Brain microvascular endothelial cell (primary cell): Measurements from ENCODE around the gene LAP3.

Experiments used
- DNase-seq: peaks from one replicate; pipeline ENCODE4 v3.0.0-alpha.2; 2020
- H3K27ac ChIP-seq: fragments of 250-450 bp; sonication (Bioruptor Pico); 2 replicates; pipeline ENCODE4 v1.5.1; 2020; ENCODE audit warnings: mild to moderate bottlenecking, moderate library complexity
- H3K27me3 ChIP-seq: fragments of 250-450 bp; sonication (Bioruptor Pico); replicated peaks from 2 replicates; pipeline ENCODE4 v1.5.1; 2020; ENCODE audit warnings: mild to moderate bottlenecking
- H3K36me3 ChIP-seq: fragments of 250-450 bp; sonication (Bioruptor Pico); replicated peaks from 2 replicates; pipeline ENCODE4 v1.5.1; 2020; ENCODE audit warnings: mild to moderate bottlenecking
- H3K4me3 ChIP-seq: 2 replicates; pipeline ENCODE4 v1.5.1; 2011; ENCODE audit warnings: low read depth, mild to moderate bottlenecking, control low read depth, low read length, moderate library complexity
- in situ Hi-C: cut with HindIII; loops from 2 replicates; pipeline ENCODE4 v1.10.0; 2017; ENCODE audit warnings: low sequenced_read_pairs, low pct_ligation_motif_present
- TF ChIP-seq, protein P1 (sequence below): IDR thresholded peaks from 2 replicates; pipeline ENCODE4 v1.5.1; 2011; ENCODE audit warnings: low read depth, mild to moderate bottlenecking, moderate library complexity, low read length, control low read depth, inconsistent platforms; ENCODE audit errors: missing control alignments

The LAP3 gene

DNA sequence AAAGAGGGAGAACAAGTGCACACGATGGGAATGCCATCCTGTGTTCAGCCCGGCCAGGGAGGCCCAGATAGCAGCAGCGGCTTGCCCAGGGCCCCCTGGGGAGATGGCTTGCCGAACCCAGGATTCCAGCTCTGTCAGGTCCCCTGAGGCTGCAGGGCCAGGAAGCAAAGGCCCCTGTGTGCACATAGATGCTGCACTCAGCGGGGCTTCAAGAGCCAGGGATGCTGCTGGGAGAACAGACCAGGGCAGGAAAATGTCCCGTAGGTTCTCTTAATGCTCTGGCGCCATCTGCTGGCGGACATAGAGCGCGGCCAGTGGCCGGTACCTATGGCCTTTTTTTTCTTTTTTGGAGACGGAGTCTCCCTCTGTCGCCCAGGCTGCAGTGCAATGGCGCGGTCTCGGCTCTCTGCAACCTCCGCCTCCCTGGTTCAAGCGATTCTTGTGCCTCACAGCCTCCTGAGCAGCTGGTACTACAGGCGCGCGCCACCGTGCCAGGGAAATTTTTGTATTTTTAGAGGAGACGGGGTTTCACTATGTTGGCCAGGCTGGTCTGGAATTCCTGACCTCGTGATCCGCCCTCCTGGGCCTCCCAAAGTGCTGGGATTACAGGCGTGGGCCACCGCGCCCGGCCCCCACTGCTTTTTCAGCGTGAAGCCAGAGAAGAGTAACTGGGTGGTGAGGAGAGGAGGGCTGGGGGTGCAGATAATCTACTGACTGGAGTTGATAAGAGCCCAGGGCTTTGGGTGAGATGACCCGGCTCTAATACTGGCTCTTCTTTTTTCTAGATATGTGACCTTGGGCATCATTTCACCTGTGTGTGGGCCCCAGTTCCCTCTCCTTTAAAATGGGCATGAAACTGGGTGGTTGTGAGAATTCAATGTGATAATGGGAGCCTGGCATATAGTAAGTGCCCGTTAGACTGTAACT lies 60.0 kb downstream of the LAP3 start:
- Histone ChIP-seq H3K4me3 (no peak overlapping the region), H3K27ac (no peak overlapping the region), H3K27me3 (no peaks in the 10 kb centered on the region), H3K36me3 (peaks cover 23% of the 10 kb centered on the region)
- peak; percentile 69 for DNase-seq
- in situ Hi-C loops = no loop called here
- TF ChIP-seq, protein P1, sequence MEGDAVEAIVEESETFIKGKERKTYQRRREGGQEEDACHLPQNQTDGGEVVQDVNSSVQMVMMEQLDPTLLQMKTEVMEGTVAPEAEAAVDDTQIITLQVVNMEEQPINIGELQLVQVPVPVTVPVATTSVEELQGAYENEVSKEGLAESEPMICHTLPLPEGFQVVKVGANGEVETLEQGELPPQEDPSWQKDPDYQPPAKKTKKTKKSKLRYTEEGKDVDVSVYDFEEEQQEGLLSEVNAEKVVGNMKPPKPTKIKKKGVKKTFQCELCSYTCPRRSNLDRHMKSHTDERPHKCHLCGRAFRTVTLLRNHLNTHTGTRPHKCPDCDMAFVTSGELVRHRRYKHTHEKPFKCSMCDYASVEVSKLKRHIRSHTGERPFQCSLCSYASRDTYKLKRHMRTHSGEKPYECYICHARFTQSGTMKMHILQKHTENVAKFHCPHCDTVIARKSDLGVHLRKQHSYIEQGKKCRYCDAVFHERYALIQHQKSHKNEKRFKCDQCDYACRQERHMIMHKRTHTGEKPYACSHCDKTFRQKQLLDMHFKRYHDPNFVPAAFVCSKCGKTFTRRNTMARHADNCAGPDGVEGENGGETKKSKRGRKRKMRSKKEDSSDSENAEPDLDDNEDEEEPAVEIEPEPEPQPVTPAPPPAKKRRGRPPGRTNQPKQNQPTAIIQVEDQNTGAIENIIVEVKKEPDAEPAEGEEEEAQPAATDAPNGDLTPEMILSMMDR = peak; percentile 92

DNA sequence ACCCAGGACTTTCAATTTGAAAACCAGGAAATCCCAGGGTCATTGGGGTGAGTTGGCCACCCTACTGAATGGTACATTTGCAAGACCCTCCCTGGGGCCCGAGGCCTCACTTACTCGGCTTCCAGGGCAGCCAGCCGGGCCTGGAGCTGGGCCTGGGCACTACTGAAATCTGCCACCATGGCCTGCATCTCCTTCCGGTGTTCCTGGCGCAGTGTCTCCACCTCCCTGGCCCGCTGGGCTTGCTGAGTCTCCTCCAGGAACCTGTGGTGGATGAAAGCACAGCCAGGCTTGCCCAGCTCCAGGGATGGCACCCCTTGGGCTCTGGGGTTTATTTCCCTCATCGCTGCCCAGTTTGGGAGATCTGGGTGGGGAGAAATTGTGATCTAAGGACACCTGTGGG lies 62.1 kb downstream of the LAP3 start:
- no peak for DNase-seq
- Histone ChIP-seq H3K4me3 (no peak overlapping the region), H3K36me3 (peaks cover 10% of the 10 kb centered on the region), H3K27me3 (no peaks in the 10 kb centered on the region), H3K27ac (no peak overlapping the region)
- TF ChIP-seq, protein P1 = no peak
- in situ Hi-C loops = no loop called here

DNA sequence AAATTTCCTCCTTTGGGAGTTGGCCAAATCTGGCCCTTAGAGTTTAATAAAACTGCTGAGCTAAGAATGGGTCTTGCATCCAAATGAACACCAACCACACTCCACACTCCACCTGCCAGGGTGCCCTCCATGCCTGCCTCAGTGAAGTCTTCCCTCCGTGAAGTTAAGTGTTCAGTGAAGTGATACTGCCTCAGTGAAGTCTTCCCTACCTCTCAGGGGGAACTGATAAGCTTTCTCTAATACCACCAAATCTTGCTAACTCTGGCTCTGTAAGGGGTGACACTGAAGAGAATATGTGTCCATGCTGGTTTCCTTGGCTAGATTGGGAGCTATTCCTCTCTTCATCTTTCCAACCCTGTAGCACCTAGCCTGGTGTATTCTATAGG lies 65.4 kb downstream of the LAP3 start:
- TF ChIP-seq, protein P1 = no peak
- Histone ChIP-seq H3K27me3 (no peaks in the 10 kb centered on the region), H3K36me3 (peaks cover 2% of the 10 kb centered on the region), H3K4me3 (no peak overlapping the region), H3K27ac (no peak overlapping the region)
- in situ Hi-C loops = no loop called here
- DNase-seq = no peak

DNA sequence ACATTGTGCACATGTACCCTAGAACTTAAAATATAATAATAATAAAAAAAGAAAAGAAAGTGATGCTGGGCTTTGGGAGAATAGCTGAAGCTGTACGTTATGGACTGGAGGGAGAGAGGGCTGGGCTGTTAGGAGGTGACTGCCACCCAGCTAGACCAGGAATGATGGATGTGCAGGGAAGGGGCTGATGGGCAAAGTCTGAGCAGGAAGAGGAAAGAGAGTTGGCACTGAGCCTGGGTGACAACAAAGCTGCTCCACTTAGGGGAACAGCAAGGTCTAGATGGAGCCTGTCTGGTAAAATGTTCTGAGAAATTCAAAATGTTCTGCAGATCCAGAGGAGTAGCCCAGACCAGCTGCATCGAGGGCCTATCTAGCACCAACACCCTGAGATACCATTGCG lies 69.7 kb downstream of the LAP3 start:
- TF ChIP-seq, protein P1 = no peak
- Histone ChIP-seq H3K27me3 (no peaks in the 10 kb centered on the region), H3K4me3 (no peak overlapping the region), H3K27ac (no peak overlapping the region), H3K36me3 (no peaks in the 10 kb centered on the region)
- in situ Hi-C loops = no loop called here
- DNase-seq = no peak

DNA sequence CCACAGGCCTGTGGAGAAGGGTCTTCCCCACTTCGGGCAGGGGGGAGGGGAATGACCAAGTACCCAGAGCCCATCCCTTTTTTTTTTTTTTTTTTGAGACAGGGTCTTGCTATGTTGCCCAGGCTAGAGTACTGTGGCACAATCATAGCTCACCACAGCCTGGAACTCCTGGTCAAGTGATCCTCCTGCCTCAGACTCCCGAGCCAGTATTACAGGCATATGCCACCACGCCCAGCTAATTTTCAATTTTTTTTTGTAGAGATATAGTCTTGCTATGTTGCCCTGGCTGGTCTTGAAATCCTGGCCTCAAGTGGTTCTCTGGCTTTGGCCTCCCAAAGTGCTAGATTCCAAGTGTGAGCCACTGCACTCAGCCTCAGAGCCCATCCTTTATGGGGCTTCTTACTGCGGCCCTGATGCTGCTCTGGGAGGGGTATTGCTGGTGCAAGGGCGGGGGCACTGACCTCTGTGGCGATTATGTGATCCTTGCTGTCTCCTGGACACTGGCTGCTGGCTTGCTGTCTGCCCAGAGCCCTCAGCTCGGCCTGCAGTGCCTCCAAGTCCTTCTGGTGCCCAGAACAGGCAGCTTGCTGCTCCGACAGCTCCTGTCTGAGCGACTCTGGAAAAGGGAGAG lies 70.3 kb downstream of the LAP3 start:
- no peak for DNase-seq
- TF ChIP-seq, protein P1 = no peak
- Histone ChIP-seq H3K27me3 (no peaks in the 10 kb centered on the region), H3K36me3 (no peaks in the 10 kb centered on the region), H3K4me3 (no peak overlapping the region), H3K27ac (no peak overlapping the region)
- in situ Hi-C loops = no loop called here

DNA sequence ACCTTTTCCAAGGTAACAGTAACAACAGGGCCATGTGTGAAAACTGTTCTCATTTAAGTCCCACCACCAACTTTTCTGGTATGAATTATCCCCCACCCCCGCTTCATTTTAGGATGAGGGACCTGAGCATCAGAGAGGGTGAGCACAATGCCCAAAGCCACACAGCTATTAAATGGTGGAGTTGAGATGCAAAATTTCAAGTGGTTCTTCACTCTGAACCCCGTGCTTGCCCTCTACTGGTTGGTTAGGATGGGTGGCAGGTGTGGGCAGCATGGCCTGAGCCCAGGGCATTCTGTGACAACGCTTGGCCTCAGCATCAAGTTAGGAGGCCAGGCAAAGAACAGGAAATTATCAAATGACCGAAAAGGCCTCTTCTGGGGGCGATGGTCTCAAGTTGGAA lies 70.9 kb downstream of the LAP3 start:
- no peak for DNase-seq
- no peaks in the 10 kb centered on the region for H3K36me3 ChIP-seq
- TF ChIP-seq, protein P1 = peak; percentile 14
- H3K4me3 ChIP-seq = no peak overlapping the region
- H3K27me3 ChIP-seq = no peaks in the 10 kb centered on the region
- in situ Hi-C loops = no loop called here
- no peak overlapping the region for H3K27ac ChIP-seq
